Lower lobe of right lung (tissue), 2 donors: ENCODE data around the gene CCDC40. TPM values are rescaled to one million over a fixed set of nuclear protein-coding genes. Genes with fewer than 3 reads are reported as not detected.
A peak's percentile ranks its signal among the peaks of the same experiment; 100 is the strongest.
"Not testable (repeated sequence)": the region's sequence is repeated elsewhere in the genome, so short reads cannot be mapped to it uniquely, and the experiment has no call there.

Source experiments
- ATAC-seq, 2 donors: fragments of 200-7000 bp; cut with Tn5 transposase; one replicate each; pipeline ENCODE4 v1.9.1; 2020 to 2022; ENCODE audit warnings: mild to moderate bottlenecking in 2 of 2, moderate library complexity in 2 of 2
- DNase-seq: peaks from one replicate; pipeline ENCODE4 v3.0.0-alpha.2; 2020
- H3K27ac ChIP-seq: fragments of 200-600 bp; one replicate; pipeline ENCODE4 v1.8.0; 2022
- H3K27me3 ChIP-seq: fragments of 200-600 bp; one replicate; pipeline ENCODE4 v1.8.0; 2022; ENCODE audit warnings: low read depth
- H3K36me3 ChIP-seq: fragments of 200-600 bp; one replicate; pipeline ENCODE4 v1.8.0; 2022; ENCODE audit warnings: mild to moderate bottlenecking
- H3K4me1 ChIP-seq: fragments of 200-600 bp; one replicate; pipeline ENCODE4 v1.8.0; 2022
- H3K4me3 ChIP-seq: fragments of 200-600 bp; one replicate; pipeline ENCODE4 v1.8.0; 2022; ENCODE audit warnings: mild to moderate bottlenecking
- H3K9me3 ChIP-seq: fragments of 200-600 bp; one replicate; pipeline ENCODE4 v1.8.0; 2022
- CTCF ChIP-seq: fragments of 200-600 bp; IDR thresholded peaks from one replicate; pipeline ENCODE4 v1.8.0; 2022; ENCODE audit warnings: antibody characterized with exemption, mild to moderate bottlenecking
- intact Hi-C: fragments of 100-400 bp; cut with DNase I; formaldehyde crosslinking; loops from one replicate; pipeline ENCODE4 v1.11.0; 2022
- total RNA-seq: library from RNA; stranded (reverse); fragmentation: NEBNext Ultra II Directional; extraction: Animal tissue kit (Norgen Biotek cat#: 25700); gene quantifications from one replicate; pipeline ENCODE4 v1.2.1, GENCODE V29; 2021
- donor health status: DM: no; HTN: yes; CAD: no; lungs with severe emphysema.

Gene CCDC40
- total RNA-seq, 1 donor from 2014 or later = 14.1 TPM

DNA sequence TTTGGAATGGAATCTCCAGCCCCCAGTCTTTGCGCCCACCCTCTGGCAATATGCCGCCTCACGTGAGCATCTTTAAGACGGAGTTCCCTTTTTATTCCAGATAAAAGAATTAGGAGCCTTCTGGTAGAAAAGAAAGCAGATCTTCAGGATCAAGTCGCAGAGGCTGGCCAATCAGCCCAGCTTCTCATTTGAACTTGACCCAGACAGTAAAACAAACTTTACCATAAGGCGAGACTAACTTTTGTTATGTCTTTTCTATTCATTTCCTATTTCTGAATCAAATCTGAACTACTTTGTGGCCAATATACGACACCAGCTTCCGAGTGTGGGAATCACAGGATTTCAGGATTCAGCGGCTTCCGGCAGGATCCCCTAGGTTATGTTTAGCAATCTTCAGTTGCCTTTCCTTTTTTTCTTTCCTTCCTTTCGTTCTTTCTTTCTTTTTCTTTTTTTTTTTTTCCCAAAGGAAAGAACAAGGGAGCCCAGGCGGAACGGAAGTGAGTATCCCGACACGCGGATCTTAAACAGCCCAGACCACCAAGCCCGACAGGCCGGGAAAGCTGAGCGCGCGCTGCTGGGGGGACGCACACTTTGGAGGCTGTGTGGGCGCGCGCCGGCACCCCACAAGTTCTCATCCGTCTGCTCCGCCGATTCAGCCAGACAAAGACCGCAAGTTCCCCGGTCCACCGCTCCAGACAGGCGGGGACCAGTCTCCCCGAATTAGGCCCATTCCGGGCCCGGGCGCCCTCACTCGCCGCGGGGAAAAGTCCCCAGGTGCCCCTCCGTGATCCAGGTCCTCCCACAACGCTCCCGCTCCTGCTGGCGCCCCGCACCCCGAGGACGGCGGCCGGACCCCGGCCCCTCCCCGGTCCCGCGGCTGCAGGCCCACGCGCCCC lies 1.4 kb upstream of the CCDC40 start:
- no peaks in the 10 kb centered on the region for H3K36me3 ChIP-seq
- DNase-seq = peak; percentile 66
- no peak for ATAC-seq
- intact Hi-C loops = no loop called here
- no peaks in the 10 kb centered on the region for H3K27me3 ChIP-seq
- peak overlapping the region; percentile 94 for H3K4me3 ChIP-seq
- H3K9me3 ChIP-seq = no peaks in the 10 kb centered on the region
- no peak for TF ChIP-seq CTCF
- H3K4me1 ChIP-seq = peaks cover 25% of the 10 kb centered on the region
- H3K27ac ChIP-seq = peak overlapping the region; percentile 68

GRCh38 chr17:80035687-80035936 lies 830 bp upstream of the CCDC40 start, which contains the start of gene TBC1D16:
Gene TBC1D16, minus strand, starts transcription at chr17:80035872. Its CDS starts 22,325 bp downstream, at chr17:80013547.
- intact Hi-C loops = no loop called here
- DNase-seq = no peak
- H3K27ac ChIP-seq = peak within 1 kb of the TSS; percentile 97
- no peak for TF ChIP-seq CTCF
- H3K36me3 ChIP-seq = no peaks in the 10 kb centered on the region
- no peak for ATAC-seq
- H3K9me3 ChIP-seq = no peaks in the 10 kb centered on the region
- H3K4me1 ChIP-seq = peaks cover 19% of the 10 kb centered on the region
- H3K4me3 ChIP-seq = peak within 1 kb of the TSS; percentile 94
- H3K27me3 ChIP-seq = no peaks in the 10 kb centered on the region

- no peaks in the 10 kb centered on the region for H3K9me3 ChIP-seq
- no peaks in the 10 kb centered on the region for H3K36me3 ChIP-seq
- peaks cover 13% of the 10 kb centered on the region for H3K4me1 ChIP-seq
- peak overlapping the region; percentile 97 for H3K27ac ChIP-seq
- no peaks in the 10 kb centered on the region for H3K27me3 ChIP-seq
- peak overlapping the region; percentile 94 for H3K4me3 ChIP-seq
- TF ChIP-seq CTCF = no peak
- ATAC-seq = peak; percentile 45 to 52
- DNase-seq = peak; percentile 64
- intact Hi-C loops = no loop called here
Measured at GRCh38 chr17:80036715-80037477, 454 bp downstream of the CCDC40 start.

- DNase-seq (no peak), ATAC-seq (no peak)
- H3K27me3 ChIP-seq = no peaks in the 10 kb centered on the region
- no peak for TF ChIP-seq CTCF
- no peaks in the 10 kb centered on the region for H3K36me3 ChIP-seq
- intact Hi-C loops = no loop called here
- no peaks in the 10 kb centered on the region for H3K9me3 ChIP-seq
- H3K4me1 ChIP-seq = no peaks in the 10 kb centered on the region
- no peak overlapping the region for H3K4me3 ChIP-seq
- no peak overlapping the region for H3K27ac ChIP-seq
Measured at GRCh38 chr17:80043963-80044362, 7.5 kb downstream of the CCDC40 start.

DNA sequence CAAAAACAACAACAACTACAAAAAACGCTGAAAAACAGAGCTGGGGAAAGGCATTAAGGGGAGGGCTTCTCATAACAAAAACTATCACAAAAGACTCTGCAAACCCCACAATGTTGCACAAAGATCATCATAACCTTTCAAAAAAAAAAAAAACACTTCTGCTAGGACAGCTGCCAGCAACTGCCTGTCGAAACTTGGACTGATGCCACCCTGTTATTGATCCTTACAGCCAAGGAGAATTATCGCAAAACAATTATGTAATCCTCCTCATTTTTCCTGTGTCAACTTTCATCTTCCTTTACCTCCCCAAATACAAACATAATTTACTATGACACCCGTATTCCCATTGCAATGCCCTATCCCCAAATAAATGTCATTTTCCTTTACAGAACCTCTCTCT lies 9.3 kb downstream of the CCDC40 start:
- intact Hi-C loops = no loop called here
- no peak overlapping the region for H3K27ac ChIP-seq
- ATAC-seq = no peak
- DNase-seq = no peak
- no peaks in the 10 kb centered on the region for H3K27me3 ChIP-seq
- no peak for TF ChIP-seq CTCF
- H3K4me1 ChIP-seq = no peaks in the 10 kb centered on the region
- H3K9me3 ChIP-seq = no peaks in the 10 kb centered on the region
- H3K36me3 ChIP-seq = peaks cover 10% of the 10 kb centered on the region
- no peak overlapping the region for H3K4me3 ChIP-seq

GRCh38 chr17:80046709-80047108 lies 10.3 kb downstream of the CCDC40 start:
- H3K27ac ChIP-seq, H3K27me3 ChIP-seq, intact Hi-C loops, ATAC-seq, DNase-seq, H3K4me3 ChIP-seq, H3K4me1 ChIP-seq, H3K9me3 ChIP-seq: not testable (repeated sequence)
- peaks cover 16% of the 10 kb centered on the region for H3K36me3 ChIP-seq
